NCI-H146 (cell line): Measurements from ENCODE around the gene PEX11B.

Experiments used
- DNase-seq: peaks from one replicate; lab custom pipeline; 2025; lab: John Stamatoyannopoulos, UW

Gene PEX11B

GRCh38 chr1:145871994-145872924 lies 46.3 kb downstream of the PEX11B start:
- no peak for DNase-seq

DNA sequence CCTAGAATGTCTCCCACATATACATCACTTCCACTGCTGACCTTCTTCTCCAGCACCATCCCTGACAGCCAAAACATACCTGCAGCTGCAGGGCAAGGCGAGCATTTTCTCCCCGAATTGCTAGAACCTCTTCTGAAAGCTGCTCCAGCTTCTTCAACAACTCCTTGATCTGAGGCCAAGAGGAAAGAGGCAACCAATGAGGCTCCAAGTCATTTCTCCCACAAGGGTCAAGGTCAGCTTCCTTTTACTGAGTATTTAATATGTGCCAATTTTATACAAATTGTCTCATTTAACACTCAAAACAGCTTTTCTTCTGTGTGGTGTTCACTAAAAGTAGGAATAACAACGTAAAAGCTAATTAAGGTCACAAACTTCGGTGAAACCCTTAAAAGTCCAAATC lies 50.3 kb downstream of the PEX11B start:
- DNase-seq = no peak

DNA sequence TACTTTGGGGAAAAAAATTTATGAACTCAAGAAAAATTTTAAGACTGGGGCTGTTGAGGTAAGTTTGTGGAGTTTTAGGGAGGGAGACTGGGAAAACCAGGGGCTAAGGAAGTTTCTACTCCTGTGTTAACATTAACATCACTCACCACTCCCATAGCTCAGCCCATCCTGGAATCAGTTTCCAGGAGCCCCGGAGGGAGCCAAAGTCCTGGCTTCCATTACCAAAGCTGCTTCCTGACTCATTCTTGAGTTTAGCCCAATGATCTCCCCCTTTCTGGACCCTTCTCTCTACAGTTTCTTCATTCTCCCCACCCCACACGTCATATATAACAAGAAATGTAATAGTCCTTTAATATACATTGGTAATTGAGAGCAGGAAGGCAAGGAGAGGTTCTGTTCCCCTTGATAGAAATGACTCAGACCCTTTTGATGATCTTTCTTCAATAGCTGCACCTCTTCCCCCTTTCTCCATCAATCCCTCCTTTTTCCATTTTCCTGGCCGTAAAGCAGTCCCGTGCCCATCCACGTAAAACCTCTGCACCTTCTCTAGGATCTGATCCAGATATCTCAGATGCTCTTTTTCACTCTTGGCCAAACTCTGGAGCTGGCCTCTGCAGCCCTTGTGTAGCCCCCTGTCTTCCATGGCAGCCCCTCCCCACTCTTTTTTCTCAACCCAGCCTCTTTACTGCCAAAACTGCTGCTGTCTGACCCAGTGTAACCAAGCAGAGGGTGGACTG lies 55.1 kb downstream of the PEX11B start:
- DNase-seq = no peak
